Mucosa of descending colon (tissue), 3 donors: ENCODE data around the gene CD37. TPM values are rescaled to one million over a fixed set of nuclear protein-coding genes. Genes with fewer than 3 reads are reported as not detected.

Source experiments
- ATAC-seq: fragments of 200-7000 bp; cut with Tn5 transposase; one replicate; pipeline ENCODE4 v1.9.1; 2020; ENCODE audit warnings: mild to moderate bottlenecking, moderate library complexity
- DNase-seq, 3 donors: peaks; one replicate each; pipeline ENCODE4 v3.0.0-alpha.2; 2020
- H3K36me3 ChIP-seq: fragments of 200-600 bp; one replicate; pipeline ENCODE4 v1.8.0; 2021; ENCODE audit warnings: low read depth, mild to moderate bottlenecking
- H3K4me1 ChIP-seq: fragments of 200-600 bp; one replicate; pipeline ENCODE4 v1.8.0; 2021; ENCODE audit warnings: low read depth, mild to moderate bottlenecking
- H3K4me3 ChIP-seq: fragments of 200-600 bp; one replicate; pipeline ENCODE4 v1.8.0; 2021; ENCODE audit warnings: mild to moderate bottlenecking
- H3K9me3 ChIP-seq: fragments of 200-600 bp; one replicate; pipeline ENCODE4 v1.8.0; 2021; ENCODE audit warnings: mild to moderate bottlenecking
- intact Hi-C, 2 donors: fragments of 100-400 bp; cut with DNase I in 1 of 2; cut with micrococcal nuclease in 1 of 2; formaldehyde crosslinking; loops; one replicate each; pipeline versions ENCODE4 v1.11.0 to v1.11.1; 2022; cut with DNase I, micrococcal nuclease
- total RNA-seq, 3 donors: library from RNA; stranded (reverse); fragmentation: NEBNext Ultra II Directional in 2 of 3; extraction: Animal tissue kit (Norgen Biotek cat#: 25700) in 2 of 3; gene quantifications; one replicate each; pipeline versions ENCODE4 v1.2.1 to v1.2.4, GENCODE V29; 2021 to 2023
- TF ChIP-seq, protein P1 (sequence below): fragments of 200-600 bp; IDR thresholded peaks from one replicate; pipeline ENCODE4 v1.8.0; 2022; ENCODE audit warnings: antibody characterized with exemption, mild to moderate bottlenecking
- donor health status: DM: no; HTN: no; CAD: no; lungs with moderate emphysema.
- donor health status: DM: no; HTN: no; CAD: no.
- donor health status: DM: no; HTN: yes; CAD: no.

The CD37 gene
- total RNA-seq, 3 donors from 2014 or later: 5.6 to 11.2 (median 10.1) TPM

DNA sequence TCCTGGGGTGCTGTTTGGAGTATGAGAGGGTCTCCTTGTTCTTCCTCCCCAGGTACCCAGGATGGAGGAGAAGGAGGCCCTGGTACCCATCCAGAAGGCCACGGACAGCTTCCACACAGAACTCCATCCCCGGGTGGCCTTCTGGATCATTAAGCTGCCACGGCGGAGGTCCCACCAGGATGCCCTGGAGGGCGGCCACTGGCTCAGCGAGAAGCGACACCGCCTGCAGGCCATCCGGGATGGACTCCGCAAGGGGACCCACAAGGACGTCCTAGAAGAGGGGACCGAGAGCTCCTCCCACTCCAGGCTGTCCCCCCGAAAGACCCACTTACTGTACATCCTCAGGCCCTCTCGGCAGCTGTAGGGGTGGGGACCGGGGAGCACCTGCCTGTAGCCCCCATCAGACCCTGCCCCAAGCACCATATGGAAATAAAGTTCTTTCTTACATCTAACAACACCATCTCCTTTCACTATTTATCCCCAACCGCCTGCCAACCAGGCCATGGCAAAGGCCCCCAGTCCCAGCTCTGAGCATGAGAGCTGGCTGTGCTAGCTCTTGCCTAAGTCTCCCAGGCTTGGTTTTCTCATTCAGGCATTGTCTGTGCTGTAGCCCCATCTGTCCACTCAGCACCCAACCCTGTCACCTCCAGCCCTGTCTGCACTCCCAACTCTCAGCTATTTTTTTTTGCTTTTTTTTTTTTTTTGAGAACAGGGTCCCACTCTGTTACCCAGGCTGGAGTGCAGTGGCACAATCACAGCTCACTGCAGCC, 39.6 kb downstream of the CD37 start:
- TF ChIP-seq, protein P1, sequence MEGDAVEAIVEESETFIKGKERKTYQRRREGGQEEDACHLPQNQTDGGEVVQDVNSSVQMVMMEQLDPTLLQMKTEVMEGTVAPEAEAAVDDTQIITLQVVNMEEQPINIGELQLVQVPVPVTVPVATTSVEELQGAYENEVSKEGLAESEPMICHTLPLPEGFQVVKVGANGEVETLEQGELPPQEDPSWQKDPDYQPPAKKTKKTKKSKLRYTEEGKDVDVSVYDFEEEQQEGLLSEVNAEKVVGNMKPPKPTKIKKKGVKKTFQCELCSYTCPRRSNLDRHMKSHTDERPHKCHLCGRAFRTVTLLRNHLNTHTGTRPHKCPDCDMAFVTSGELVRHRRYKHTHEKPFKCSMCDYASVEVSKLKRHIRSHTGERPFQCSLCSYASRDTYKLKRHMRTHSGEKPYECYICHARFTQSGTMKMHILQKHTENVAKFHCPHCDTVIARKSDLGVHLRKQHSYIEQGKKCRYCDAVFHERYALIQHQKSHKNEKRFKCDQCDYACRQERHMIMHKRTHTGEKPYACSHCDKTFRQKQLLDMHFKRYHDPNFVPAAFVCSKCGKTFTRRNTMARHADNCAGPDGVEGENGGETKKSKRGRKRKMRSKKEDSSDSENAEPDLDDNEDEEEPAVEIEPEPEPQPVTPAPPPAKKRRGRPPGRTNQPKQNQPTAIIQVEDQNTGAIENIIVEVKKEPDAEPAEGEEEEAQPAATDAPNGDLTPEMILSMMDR: no peak
- DNase-seq: no peak
- peaks cover 1% of the 10 kb centered on the region for H3K9me3 ChIP-seq
- ATAC-seq: no peak
- intact Hi-C loops: no loop called here
- no peaks in the 10 kb centered on the region for H3K4me1 ChIP-seq
- H3K4me3 ChIP-seq: no peak overlapping the region
- no peaks in the 10 kb centered on the region for H3K36me3 ChIP-seq

DNA sequence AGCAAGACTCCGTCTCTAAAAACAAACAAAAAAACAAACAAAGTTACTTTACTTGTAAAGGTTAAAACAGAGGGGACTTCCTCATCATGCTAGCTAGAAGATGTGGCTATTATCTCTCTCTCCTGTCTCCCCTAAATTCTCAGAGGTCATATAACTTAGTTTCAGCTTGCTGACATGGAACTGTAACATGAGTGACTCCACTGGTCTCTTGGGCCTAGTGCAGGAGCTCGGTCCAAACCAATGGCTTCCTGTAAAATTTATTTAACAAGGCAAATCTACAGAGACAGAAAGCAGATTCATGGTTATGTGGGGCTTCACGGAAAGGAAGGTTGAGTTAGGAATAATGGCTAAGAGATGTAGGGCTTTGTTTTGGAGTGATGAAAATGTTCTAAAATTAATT, 43.3 kb downstream of the CD37 start:
- no peak for ATAC-seq
- intact Hi-C loops: no loop called here
- DNase-seq: no peak
- TF ChIP-seq, protein P1: no peak
- no peaks in the 10 kb centered on the region for H3K9me3 ChIP-seq
- no peaks in the 10 kb centered on the region for H3K36me3 ChIP-seq
- no peak overlapping the region for H3K4me3 ChIP-seq
- H3K4me1 ChIP-seq: no peaks in the 10 kb centered on the region

DNA sequence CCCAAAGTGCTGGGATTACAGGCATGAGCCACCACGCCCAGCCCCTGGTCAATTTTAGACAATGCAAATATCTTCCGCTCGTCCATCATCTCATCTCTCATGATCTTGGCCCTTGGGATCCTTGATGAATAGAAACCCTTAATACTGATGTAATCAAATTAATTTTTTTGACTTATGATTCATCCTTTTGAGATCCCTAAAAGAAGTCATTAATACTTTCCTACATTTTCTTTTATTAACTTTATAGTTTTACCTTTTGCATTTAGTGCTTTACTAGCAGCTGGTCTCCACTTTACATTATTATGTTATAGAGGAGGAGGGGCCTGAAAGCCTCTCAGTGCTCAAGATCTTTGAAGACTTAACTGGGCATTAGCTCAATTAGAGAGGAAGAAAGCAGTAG, 45.2 kb downstream of the CD37 start:
- ATAC-seq (no peak), DNase-seq (no peak)
- H3K4me3 ChIP-seq: no peak overlapping the region
- TF ChIP-seq, protein P1: no peak
- intact Hi-C loops: no loop called here
- no peaks in the 10 kb centered on the region for H3K36me3 ChIP-seq
- no peaks in the 10 kb centered on the region for H3K9me3 ChIP-seq
- no peaks in the 10 kb centered on the region for H3K4me1 ChIP-seq

DNA sequence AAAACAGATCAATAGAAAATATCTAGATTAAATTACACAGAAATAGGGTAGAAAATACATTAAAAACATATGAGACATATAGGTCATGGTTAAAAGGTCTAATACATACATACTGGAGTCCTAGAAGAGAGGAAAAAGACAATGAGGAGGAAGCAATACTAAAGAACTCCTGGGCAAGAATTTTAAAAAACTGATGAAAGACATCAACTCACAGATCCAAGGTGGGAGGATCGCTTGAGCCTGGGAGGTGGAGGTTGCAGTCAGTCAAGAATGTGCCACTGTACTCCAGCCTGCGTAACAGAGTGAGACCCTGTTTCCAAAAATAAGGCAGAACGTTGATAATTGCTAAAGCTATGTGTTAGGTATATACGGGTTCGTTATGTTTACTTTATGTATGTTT, 47.4 kb downstream of the CD37 start:
- DNase-seq (no peak), ATAC-seq (no peak)
- no peaks in the 10 kb centered on the region for H3K4me1 ChIP-seq
- no peak overlapping the region for H3K4me3 ChIP-seq
- H3K9me3 ChIP-seq: no peaks in the 10 kb centered on the region
- intact Hi-C loops: no loop called here
- TF ChIP-seq, protein P1: no peak
- H3K36me3 ChIP-seq: no peaks in the 10 kb centered on the region

DNA sequence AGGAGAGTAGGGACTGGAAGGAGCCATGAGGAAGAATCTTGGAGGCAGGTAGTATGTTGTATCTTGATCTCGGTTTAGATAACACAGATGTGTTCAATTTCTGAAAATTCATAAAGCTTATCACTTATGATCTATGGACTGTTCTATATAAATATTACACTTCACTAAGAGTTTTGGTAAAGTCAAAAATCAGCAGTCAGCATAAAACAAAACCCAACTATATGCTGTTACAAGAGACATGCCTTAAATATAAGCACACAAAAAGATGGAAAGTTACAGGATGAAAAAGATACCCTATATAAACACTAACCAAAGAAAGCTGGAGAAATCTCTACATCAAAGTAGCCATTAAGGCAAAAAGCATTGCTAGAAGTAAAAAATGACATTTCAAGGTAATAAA, 48.4 kb downstream of the CD37 start:
- no peaks in the 10 kb centered on the region for H3K4me1 ChIP-seq
- intact Hi-C loops: no loop called here
- H3K36me3 ChIP-seq: no peaks in the 10 kb centered on the region
- DNase-seq (no peak), ATAC-seq (no peak)
- H3K4me3 ChIP-seq: no peak overlapping the region
- TF ChIP-seq, protein P1: no peak
- no peaks in the 10 kb centered on the region for H3K9me3 ChIP-seq
